WTC11 (cell line): ENCODE data around the gene SPACA7.

Experiments
- ARID4B ChIP-seq: sonication (generic); formaldehyde crosslinking; IDR thresholded peaks from 2 replicates; pipeline ENCODE4 v1.8.0; 2023; ENCODE audit warnings: missing genetic modification reagents, mild to moderate bottlenecking, borderline replicate concordance
- CTCF ChIP-seq: fragments of 200-600 bp; IDR thresholded peaks from 2 replicates; pipeline ENCODE4 v1.8.0; 2022; ENCODE audit warnings: antibody characterized with exemption
- MAX ChIP-seq: sonication (generic); formaldehyde crosslinking; IDR thresholded peaks from 2 replicates; pipeline ENCODE4 v1.8.0; 2022; ENCODE audit warnings: mild to moderate bottlenecking, missing genetic modification reagents
- NFYB ChIP-seq: sonication (generic); formaldehyde crosslinking; conservative IDR thresholded peaks from 2 replicates; pipeline ENCODE4 v1.8.0; 2022; ENCODE audit warnings: low read depth, missing genetic modification reagents
- SOX15 ChIP-seq: fragments of 250-450 bp; sonication (Bioruptor Pico); IDR thresholded peaks from 2 replicates; pipeline ENCODE4 v1.9.0; 2021; ENCODE audit warnings: mild to moderate bottlenecking
- SP1 ChIP-seq: sonication (generic); formaldehyde crosslinking; conservative IDR thresholded peaks from 2 replicates; pipeline ENCODE4 v1.8.1; 2022; ENCODE audit warnings: missing genetic modification reagents
- USF1 ChIP-seq: sonication (generic); formaldehyde crosslinking; IDR thresholded peaks from 2 replicates; pipeline ENCODE4 v1.8.0; 2022; ENCODE audit warnings: mild to moderate bottlenecking, missing genetic modification reagents
- ZBTB21 ChIP-seq: sonication (generic); formaldehyde crosslinking; IDR thresholded peaks from 2 replicates; pipeline ENCODE4 v1.8.1; 2023; ENCODE audit warnings: mild to moderate bottlenecking, missing genetic modification reagents, borderline replicate concordance
- ZNF317 ChIP-seq: sonication (generic); formaldehyde crosslinking; IDR thresholded peaks from 2 replicates; pipeline ENCODE4 v1.8.1; 2023; ENCODE audit warnings: low read depth, mild to moderate bottlenecking, moderate library complexity, missing genetic modification reagents, borderline replicate concordance
- ZNF396 ChIP-seq: fragments of 250-450 bp; sonication (Bioruptor Pico); IDR thresholded peaks from 2 replicates; pipeline ENCODE4 v1.8.0; 2021; ENCODE audit warnings: mild to moderate bottlenecking, moderate library complexity, borderline replicate concordance

DNA sequence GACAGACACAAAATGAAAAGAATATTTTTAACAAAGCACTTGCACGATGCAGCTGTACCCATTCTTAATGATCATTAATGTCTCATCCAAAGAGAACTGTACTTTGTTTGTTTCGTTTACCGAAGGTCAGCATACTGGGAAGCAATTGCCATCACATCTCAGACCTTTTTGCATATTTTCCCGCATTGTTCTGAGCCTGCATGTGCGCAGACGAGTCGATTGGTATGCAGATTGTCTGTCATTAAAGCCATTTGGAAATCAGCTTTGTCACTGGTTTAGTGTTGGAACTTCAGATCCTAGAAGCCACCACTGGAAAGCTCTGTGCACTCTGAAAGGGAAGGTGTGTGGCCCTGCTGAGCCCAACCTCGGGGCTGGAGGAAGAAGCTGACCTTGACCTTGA lies 15.6 kb downstream of the SPACA7 start:
- no peak for TF ChIP-seq ARID4B (CRISPR knock-in tag)
- no peak for TF ChIP-seq SP1
- no peak for TF ChIP-seq NFYB (CRISPR knock-in tag)
- no peak for TF ChIP-seq USF1
- no peak for TF ChIP-seq CTCF
- TF ChIP-seq ZBTB21, result no peak
- TF ChIP-seq ZNF396 (CRISPR knock-in tag), result no peak
- TF ChIP-seq MAX (CRISPR knock-in tag), result no peak
- TF ChIP-seq SOX15 (CRISPR knock-in tag), result no peak
- no peak for TF ChIP-seq ZNF317 (CRISPR knock-in tag)
